Gastrocnemius medialis (tissue), 4 donors: ENCODE results near the gene GUCY2D. TPM values are rescaled to one million over a fixed set of nuclear protein-coding genes. Genes with fewer than 3 reads are reported as not detected.

Experiments
- ATAC-seq, 2 donors: fragments of 150-250 bp; one replicate each; pipeline ENCODE4 v1.9.1; 2016
- DNase-seq, 2 donors: peaks; one replicate each; pipeline ENCODE4 v3.0.0-alpha.2; 2019
- H3K27ac ChIP-seq, 4 donors: fragments of 200-600 bp; sonication (generic); 1 replicate in 1 of 4; 2 replicates in 3 of 4; pipeline ENCODE4 v1.5.1; 2016 to 2018; ENCODE audit warnings: mild to moderate bottlenecking in 2 of 4, moderate library complexity in 1 of 4
- H3K27me3 ChIP-seq, 3 donors: fragments of 200-600 bp; sonication (generic) in 2 of 3; 1 replicate in 1 of 3; 2 replicates in 2 of 3; pipeline versions ENCODE4 v1.5.1 to v1.6.0; 2016 to 2019; ENCODE audit warnings: mild to moderate bottlenecking in 1 of 3, moderate library complexity in 1 of 3
- H3K36me3 ChIP-seq, 2 donors: fragments of 200-600 bp; sonication (generic) in 1 of 2; one replicate each; pipeline ENCODE4 v1.5.1; 2017 to 2018
- H3K4me1 ChIP-seq, 2 donors: fragments of 200-600 bp; sonication (generic) in 1 of 2; one replicate each; pipeline ENCODE4 v1.5.1; 2016 to 2017; ENCODE audit warnings: mild to moderate bottlenecking in 2 of 2
- H3K4me3 ChIP-seq, 4 donors: fragments of 200-600 bp; sonication (generic) in 3 of 4; 1 replicate in 1 of 4; 2 replicates in 3 of 4; pipeline ENCODE4 v1.5.1; 2016 to 2019; ENCODE audit warnings: mild to moderate bottlenecking in 2 of 4
- H3K9me3 ChIP-seq, 3 donors: fragments of 200-600 bp; sonication (generic) in 2 of 3; 1 replicate in 1 of 3; 2 replicates in 2 of 3; pipeline ENCODE4 v1.5.1; 2016 to 2019
- POLR2A ChIP-seq, 2 donors: fragments of 450-650 bp; IDR thresholded peaks; one replicate each; pipeline ENCODE4 v1.6.1; 2017; ENCODE audit warnings: antibody characterized with exemption in 2 of 2, mild to moderate bottlenecking in 2 of 2, moderate library complexity in 2 of 2
- in situ Hi-C, 4 donors: fragments of 200-750 bp; cut with MboI; loops; one replicate each; pipeline versions ENCODE4 v1.15.0 to v1.8.0; 2017; ENCODE audit warnings: low sequenced_read_pairs in 4 of 4
- intact Hi-C: fragments of 100-400 bp; cut with DNase I; formaldehyde crosslinking; loops from one replicate; pipeline ENCODE4 v1.15.1; 2023; ENCODE audit warnings: low total_unique reads
- total RNA-seq, 4 donors: library from RNA; depleted of rRNA; stranded (reverse); fragments of >200 nt; gene quantifications; one replicate each; pipeline versions ENCODE4 v1.1.0 to v1.2.3, GENCODE V29; 2016
- TF ChIP-seq, protein P1 (sequence below), 5 experiments: fragments of 450-650 bp in 3 of 5; fragments of 200-600 bp in 2 of 5; sonication (generic) in 2 of 5; IDR thresholded peaks in 4 of 5; conservative IDR thresholded peaks in 1 of 5; 1 replicate in 4 of 5; 2 replicates in 1 of 5; pipeline ENCODE4 v1.5.1; 2016 to 2019; ENCODE audit warnings: antibody characterized with exemption in 5 of 5, mild to moderate bottlenecking in 3 of 5, moderate library complexity in 3 of 5

GUCY2D gene
- total RNA-seq, 4 donors from 2014 or later = not detected

DNA sequence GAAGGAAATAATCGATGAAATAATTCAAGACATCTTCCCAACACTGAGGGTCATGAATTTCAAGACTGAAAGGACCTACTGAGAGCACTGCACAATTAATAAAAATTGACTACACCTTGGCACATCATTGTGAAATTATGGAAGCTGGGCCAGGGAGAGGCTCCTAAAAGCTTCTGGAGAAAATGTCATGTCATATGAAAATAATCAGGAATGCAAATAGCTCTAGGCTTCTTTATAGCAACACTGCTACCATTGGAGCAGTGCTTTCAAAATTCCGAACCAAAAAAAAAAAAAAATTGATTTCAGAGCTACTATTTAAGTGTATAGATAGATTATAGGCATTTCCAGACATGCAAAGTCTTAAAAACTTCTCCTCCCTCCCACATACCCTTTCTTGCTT is 30.0 kb downstream of the GUCY2D start:
- H3K36me3 ChIP-seq = no peaks in the 10 kb centered on the region
- DNase-seq (no peak), ATAC-seq (no peak)
- H3K27me3 ChIP-seq = peaks cover 6 to 25% (median 11%) of the 10 kb centered on the region in 3 donors
- intact Hi-C loops (no loop called here), in situ Hi-C loops (no loop called here)
- TF ChIP-seq POLR2A (IDR thresholded peaks at IDR 0.05) = no peak
- TF ChIP-seq, protein P1, sequence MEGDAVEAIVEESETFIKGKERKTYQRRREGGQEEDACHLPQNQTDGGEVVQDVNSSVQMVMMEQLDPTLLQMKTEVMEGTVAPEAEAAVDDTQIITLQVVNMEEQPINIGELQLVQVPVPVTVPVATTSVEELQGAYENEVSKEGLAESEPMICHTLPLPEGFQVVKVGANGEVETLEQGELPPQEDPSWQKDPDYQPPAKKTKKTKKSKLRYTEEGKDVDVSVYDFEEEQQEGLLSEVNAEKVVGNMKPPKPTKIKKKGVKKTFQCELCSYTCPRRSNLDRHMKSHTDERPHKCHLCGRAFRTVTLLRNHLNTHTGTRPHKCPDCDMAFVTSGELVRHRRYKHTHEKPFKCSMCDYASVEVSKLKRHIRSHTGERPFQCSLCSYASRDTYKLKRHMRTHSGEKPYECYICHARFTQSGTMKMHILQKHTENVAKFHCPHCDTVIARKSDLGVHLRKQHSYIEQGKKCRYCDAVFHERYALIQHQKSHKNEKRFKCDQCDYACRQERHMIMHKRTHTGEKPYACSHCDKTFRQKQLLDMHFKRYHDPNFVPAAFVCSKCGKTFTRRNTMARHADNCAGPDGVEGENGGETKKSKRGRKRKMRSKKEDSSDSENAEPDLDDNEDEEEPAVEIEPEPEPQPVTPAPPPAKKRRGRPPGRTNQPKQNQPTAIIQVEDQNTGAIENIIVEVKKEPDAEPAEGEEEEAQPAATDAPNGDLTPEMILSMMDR (IDR thresholded peaks at IDR 0.05 in 4 of 5, conservative IDR thresholded peaks at IDR 0.05 in 1 of 5) = no peak
- H3K4me1 ChIP-seq = no peaks in the 10 kb centered on the region
- H3K4me3 ChIP-seq = no peak overlapping the region
- H3K9me3 ChIP-seq = no peaks in the 10 kb centered on the region
- no peak overlapping the region for H3K27ac ChIP-seq

DNA sequence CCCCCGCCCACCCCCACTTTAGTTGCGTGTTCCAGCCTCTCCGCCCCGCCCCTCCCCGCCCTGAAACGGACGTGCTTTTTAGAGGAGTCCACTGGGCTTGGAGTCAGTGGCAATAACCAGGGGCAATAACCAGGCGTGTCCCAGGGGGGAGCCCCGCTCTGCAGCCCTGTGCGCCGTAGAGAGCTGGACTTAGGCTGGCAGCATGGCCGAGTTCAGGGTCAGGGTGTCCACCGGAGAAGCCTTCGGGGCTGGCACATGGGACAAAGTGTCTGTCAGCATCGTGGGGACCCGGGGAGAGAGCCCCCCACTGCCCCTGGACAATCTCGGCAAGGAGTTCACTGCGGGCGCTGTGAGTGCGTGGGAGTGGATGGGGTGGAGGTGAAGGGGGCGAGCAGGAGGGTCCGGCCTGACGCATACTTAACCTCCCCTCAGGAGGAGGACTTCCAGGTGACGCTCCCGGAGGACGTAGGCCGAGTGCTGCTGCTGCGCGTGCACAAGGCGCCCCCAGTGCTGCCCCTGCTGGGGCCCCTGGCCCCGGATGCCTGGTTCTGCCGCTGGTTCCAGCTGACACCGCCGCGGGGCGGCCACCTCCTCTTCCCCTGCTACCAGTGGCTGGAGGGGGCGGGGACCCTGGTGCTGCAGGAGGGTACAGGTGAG is 36.7 kb downstream of the GUCY2D start, which contains the start of gene ALOX15B:
Gene ALOX15B (plus strand): TSS at position 106 of the 657 bp plus-strand sequence. CDS start 97 bp downstream, at position 203.
- Histone ChIP-seq H3K9me3 (no peaks in the 10 kb centered on the region), H3K27ac (peak within 1 kb of the TSS in 1 of 4 donors; percentile 10), H3K27me3 (peaks cover 15 to 26% (median 15%) of the 10 kb centered on the region in 3 donors), H3K4me3 (peak within 1 kb of the TSS in 1 of 4 donors; percentile 34), H3K4me1 (peaks cover 3 to 9% of the 10 kb centered on the region in 2 donors), H3K36me3 (no peaks in the 10 kb centered on the region)
- DNase-seq (no peak), ATAC-seq (no peak)
- intact Hi-C loops = no loop called here
- in situ Hi-C loops = no loop called here
- TF ChIP-seq POLR2A (IDR thresholded peaks at IDR 0.05) = no peak
- TF ChIP-seq, protein P1 (IDR thresholded peaks at IDR 0.05 in 4 of 5, conservative IDR thresholded peaks at IDR 0.05 in 1 of 5) = no peak

DNA sequence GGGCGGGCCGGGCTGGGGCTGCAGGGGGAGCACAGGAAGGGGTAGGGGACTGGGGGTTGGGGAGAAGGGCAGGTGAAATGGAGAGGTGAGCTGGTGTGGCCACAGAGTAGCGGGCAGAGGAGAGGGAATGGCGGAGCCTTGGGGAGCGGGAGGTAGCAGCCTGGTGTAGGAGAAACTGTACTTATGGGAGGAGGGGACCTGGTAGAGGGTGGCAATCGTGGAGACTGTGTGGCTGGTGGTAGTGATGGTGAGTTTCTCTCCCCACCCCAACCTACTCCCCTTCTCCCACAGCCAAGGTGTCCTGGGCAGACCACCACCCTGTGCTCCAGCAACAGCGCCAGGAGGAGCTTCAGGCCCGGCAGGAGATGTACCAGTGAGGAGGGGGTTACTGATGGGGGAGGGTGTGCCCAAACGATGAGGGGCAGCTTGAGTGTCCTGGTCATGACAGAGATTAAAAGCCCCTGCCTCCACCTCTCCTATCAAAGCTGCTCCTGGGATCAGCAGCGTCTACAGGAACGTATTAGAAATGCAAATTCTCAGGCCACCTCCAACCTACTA is 37.3 kb downstream of the GUCY2D start:
- Histone ChIP-seq H3K36me3 (no peaks in the 10 kb centered on the region), H3K27ac (peak overlapping the region in 1 of 4 donors; percentile 10), H3K4me3 (peak overlapping the region in 1 of 4 donors; percentile 34), H3K27me3 (peaks cover 15 to 26% (median 15%) of the 10 kb centered on the region in 3 donors), H3K9me3 (no peaks in the 10 kb centered on the region), H3K4me1 (peaks cover 3 to 9% of the 10 kb centered on the region in 2 donors)
- intact Hi-C loops = loop anchor here (5.0 kb wide), 1 partner anchor 177 kb away; no protein-coding TSS in a partner anchor
- in situ Hi-C loops = no loop called here
- DNase-seq (no peak), ATAC-seq (no peak)
- TF ChIP-seq POLR2A (IDR thresholded peaks at IDR 0.05) = no peak
- TF ChIP-seq, protein P1 (IDR thresholded peaks at IDR 0.05 in 4 of 5, conservative IDR thresholded peaks at IDR 0.05 in 1 of 5) = no peak

DNA sequence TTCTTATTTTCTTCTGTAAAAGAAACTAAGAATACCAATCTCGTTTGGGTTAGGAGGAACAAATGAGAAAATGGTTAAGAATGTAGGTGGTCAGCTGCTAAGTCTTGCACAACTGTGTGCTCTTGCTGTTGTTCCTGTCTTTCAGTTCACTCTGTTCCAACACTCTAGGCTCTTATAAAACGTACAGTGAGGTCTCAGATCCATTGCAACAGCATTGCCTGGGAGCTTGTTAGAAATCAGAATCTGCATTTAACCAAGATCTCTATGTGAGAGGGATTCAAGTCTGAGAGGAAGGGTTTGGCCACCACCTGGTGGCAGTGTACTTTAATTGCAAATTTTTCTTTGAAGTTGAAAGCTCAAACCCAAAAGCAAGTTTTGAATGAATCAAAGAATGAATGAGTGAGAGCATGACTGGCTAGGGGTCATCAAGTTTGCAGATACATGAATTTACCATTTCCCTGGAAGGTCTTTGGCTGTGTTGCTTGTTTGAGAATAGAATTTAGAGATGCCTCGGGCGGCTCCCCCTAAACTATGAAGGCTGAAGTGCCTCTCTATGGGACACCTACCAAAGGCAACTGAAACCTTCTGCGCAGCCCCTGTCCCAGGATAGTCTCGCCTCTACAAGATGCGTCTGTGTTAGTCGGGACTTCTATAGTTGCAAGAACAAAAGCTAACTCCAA is 39.0 kb downstream of the GUCY2D start:
- Histone ChIP-seq H3K4me1 (peaks cover 3 to 9% of the 10 kb centered on the region in 2 donors), H3K27me3 (peaks cover 15 to 26% (median 15%) of the 10 kb centered on the region in 3 donors), H3K27ac (peak overlapping the region; percentile 54 to 61 (median 58)), H3K36me3 (no peaks in the 10 kb centered on the region), H3K9me3 (no peaks in the 10 kb centered on the region), H3K4me3 (peak overlapping the region in 1 of 4 donors; percentile 15)
- ATAC-seq = peak; percentile 90 to 92
- in situ Hi-C loops = no loop called here
- TF ChIP-seq, protein P1 (IDR thresholded peaks at IDR 0.05 in 4 of 5, conservative IDR thresholded peaks at IDR 0.05 in 1 of 5) = peak; percentile 28 to 54 (median 40)
- TF ChIP-seq POLR2A (IDR thresholded peaks at IDR 0.05) = peak in 1 of 2 donors; percentile 10
- intact Hi-C loops = loop anchor here (1.0 to 5.0 kb wide), 2 partner anchors 131 to 179 kb away; no protein-coding TSS in a partner anchor
- DNase-seq = peak in 1 of 2 donors; percentile 21
